ENCODE results near the gene ITM2C.

DNA sequence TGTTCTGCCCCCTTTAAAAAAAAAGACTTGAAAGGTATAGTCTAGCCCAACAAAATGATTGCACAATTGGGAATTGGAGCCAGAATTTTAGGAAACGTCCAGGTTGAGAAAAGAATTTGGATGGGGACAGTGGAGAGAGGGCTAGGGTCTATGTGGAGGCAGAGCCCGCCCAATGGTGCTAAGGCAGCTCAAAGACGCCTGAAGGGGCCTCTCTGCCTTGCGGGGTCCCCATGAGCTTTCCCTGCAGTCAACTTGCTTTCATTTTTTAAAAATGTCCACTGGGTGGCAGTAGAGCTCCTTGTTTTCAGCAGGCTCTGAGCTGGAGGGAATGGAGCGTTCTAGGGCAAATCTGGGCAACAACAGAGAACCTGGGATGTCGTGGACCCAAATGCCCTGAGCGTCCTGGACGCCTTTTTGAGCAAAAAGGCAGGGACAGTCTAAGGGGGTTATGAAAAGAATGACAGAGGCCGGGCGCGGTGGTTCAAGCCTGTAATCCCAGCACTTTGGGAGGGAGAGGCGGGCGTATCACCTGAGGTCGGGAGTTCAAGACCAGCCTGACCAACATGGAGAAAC, 40.2 kb upstream of the ITM2C start:
- TF ChIP-seq, protein P1, sequence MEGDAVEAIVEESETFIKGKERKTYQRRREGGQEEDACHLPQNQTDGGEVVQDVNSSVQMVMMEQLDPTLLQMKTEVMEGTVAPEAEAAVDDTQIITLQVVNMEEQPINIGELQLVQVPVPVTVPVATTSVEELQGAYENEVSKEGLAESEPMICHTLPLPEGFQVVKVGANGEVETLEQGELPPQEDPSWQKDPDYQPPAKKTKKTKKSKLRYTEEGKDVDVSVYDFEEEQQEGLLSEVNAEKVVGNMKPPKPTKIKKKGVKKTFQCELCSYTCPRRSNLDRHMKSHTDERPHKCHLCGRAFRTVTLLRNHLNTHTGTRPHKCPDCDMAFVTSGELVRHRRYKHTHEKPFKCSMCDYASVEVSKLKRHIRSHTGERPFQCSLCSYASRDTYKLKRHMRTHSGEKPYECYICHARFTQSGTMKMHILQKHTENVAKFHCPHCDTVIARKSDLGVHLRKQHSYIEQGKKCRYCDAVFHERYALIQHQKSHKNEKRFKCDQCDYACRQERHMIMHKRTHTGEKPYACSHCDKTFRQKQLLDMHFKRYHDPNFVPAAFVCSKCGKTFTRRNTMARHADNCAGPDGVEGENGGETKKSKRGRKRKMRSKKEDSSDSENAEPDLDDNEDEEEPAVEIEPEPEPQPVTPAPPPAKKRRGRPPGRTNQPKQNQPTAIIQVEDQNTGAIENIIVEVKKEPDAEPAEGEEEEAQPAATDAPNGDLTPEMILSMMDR (IDR thresholded peaks at IDR 0.05), result peak; percentile 66 to 74 (median 68)
- TF ChIP-seq POLR2A (IDR thresholded peaks at IDR 0.05), result no peak

Measured in uterus (tissue), 2 donors.